H54 (cell line): ENCODE data around the gene FBN1.

ENCODE experiments used
- DNase-seq: peaks from one replicate; pipeline ENCODE4 v3.0.0; 2011; ENCODE audit warnings: low spot score, mixed read lengths; ENCODE audit not compliant: insufficient read length
- FAIRE-seq: peaks from 3 replicates; lab custom pipeline; 2011; peaks lifted over from hg19 to GRCh38; lab: Jason Lieb, UNC
- POLR2A ChIP-seq: IDR thresholded peaks from 2 replicates; pipeline ENCODE4 v1.6.1; 2011; ENCODE audit warnings: low read depth, mild to moderate bottlenecking, low read length

The FBN1 gene

DNA sequence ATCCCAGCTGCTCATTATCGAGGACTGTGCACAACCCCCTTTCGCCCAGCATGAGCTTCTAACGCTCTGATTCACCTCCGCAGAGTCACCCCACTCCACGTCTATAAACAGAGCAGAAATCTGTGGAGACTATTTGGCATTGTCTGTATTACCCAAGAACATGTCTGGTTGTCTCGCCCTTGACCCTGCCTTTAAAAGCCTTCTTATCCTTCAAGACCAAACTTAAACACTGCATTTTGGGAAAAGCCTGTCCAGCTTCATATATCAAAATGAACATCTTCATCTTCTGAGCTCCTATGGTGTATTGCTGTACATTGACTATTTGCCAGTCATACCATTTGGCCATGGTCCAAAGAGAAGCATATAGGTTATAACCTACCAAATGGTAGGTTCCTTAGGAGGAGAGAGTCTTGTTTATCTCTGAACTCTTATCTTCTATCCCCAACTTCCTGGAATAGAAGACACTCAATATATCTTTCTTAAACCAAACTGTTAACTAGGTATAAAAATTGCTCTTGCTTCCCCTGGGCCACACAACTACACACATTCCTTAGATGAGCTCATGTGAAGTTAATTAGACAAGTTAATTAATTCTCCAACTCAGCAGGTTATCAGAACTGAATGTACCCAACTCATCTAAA lies 90.1 kb downstream of the FBN1 start:
- DNase-seq (no peak), FAIRE-seq (no peak)
- TF ChIP-seq POLR2A, result no peak

GRCh38 chr15:48554112-48554511 lies 91.4 kb downstream of the FBN1 start:
- TF ChIP-seq POLR2A, result no peak
- FAIRE-seq (no peak), DNase-seq (no peak)

DNA sequence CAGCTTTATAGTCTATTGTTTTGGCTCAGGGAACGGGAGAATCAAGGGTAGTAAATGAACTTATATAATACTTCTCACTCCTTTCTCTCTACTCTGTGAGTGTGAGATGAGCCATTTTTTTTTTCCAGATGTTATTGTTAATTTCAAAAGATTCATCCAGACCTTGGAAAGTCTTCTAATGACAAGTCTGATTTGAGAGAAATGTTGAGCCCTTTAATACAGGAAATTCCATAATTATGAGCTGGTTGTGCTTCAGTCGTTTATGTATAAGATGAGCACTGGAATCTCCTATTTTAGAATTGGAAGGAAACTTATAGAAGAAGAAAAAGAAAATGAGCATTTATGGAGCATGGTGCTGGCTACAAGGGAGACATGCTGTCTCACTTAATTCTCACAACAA lies 92.0 kb downstream of the FBN1 start:
- no peak for DNase-seq
- no peak for TF ChIP-seq POLR2A
- FAIRE-seq, result no peak

DNA sequence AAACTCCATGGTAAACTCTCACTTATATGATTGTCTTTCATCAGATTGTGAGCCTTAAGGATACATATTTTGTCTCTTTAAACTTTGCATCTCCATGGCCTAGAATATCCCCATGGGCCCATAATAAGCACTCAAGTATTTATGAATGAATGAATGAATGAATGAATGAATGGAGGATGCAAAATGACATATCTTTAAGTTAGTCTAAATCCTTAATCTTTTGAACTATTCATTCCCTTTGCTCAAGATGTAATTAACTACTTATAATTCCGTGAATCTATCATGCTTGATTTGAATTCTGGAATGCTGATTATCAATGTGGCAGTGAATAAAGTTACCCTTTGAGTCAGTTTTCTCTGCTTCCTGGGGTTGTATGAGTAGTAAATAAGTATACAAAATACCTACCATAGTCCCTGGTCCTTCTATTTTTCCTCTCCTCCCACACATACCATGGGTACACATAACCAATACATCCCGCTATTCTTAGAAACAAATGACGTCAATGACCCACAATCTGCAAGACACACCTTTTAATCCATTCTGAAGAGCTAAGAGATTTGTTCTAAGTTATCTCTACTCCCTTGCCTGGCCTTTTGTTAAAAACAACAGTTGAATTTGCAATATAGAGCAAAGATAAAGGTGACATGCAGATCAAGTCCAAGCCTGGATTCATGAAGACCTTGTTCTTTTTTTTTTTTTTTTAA lies 94.5 kb downstream of the FBN1 start:
- no peak for FAIRE-seq
- no peak for TF ChIP-seq POLR2A

GRCh38 chr15:48548455-48548854 lies 97.1 kb downstream of the FBN1 start:
- DNase-seq (no peak), FAIRE-seq (no peak)
- no peak for TF ChIP-seq POLR2A

More for the DNA sequence above, 94.5 kb downstream of the FBN1 start:
- DNase-seq, result no peak

DNA sequence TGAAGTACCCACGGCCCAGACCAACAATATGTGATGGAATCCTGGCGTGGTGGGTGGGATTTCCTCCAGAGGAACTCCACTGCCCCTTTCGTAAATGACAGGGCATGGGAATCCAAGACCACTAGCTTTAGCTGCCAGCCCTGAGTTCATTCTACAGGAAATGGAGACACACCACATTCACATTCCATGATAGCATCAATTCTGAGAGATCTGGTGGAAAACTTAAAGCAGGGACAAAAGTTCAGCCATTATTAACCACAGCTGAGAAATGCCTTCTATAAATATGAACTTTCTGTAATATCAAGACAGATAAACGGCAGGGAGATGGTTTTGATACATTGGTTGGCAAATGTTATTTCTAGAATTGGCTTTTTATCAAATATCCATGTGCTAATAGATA lies 98.2 kb downstream of the FBN1 start:
- FAIRE-seq (no peak), DNase-seq (no peak)
- no peak for TF ChIP-seq POLR2A

- FAIRE-seq, result no peak
These were observed 99.2 kb downstream of the FBN1 start for GRCh38 chr15:48546296-48546695.

DNA sequence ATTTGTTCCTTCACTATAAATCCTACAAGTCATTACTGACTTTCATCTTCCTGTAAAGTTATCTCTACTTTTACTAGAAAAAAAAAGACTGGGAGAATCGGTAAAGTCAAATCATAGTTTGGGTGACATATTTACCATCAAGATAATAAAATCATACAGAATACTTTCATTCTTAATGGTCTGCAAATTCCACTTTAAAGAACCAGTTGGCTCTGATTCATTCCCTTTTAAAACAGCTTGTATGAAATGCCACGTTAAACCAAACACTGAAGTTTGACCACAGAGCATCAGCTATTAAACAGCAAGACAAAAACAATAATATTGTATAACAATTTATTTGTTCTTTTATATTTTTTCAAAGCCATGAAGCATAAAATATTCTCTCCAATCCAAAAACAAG lies 100.7 kb downstream of the FBN1 start:
- TF ChIP-seq POLR2A, result no peak
- no peak for FAIRE-seq
- DNase-seq, result no peak

More at GRCh38 chr15:48546296-48546695, 99.2 kb downstream of the FBN1 start:
- DNase-seq, result no peak
- no peak for TF ChIP-seq POLR2A

GRCh38 chr15:48541341-48542278 lies 103.9 kb downstream of the FBN1 start:
- no peak for TF ChIP-seq POLR2A
- FAIRE-seq (peak; percentile 76), DNase-seq (peak; percentile 10)

- FAIRE-seq (no peak), DNase-seq (no peak)
- TF ChIP-seq POLR2A, result no peak
These were observed 104.8 kb downstream of the FBN1 start for GRCh38 chr15:48540756-48541155.

DNA sequence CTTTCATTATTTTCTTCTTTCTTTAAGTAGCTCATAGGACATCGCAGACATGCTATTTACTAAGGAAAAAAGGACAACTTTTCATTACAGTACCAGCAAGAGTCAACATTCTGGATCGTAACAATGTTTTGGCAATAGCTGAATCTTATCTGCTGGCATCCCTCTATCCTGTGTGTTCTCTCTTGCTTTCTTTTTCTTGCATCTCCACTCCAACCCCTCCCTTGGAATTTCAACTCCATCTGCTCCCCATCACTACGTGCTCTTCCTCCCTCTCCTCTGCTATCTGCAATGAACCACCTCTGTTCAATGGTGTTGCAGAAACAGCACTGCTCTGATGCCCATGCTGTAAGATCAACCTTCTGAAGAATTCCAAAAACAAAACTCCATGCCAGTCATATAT lies 106.6 kb downstream of the FBN1 start:
- FAIRE-seq (no peak), DNase-seq (no peak)
- TF ChIP-seq POLR2A, result no peak

DNA sequence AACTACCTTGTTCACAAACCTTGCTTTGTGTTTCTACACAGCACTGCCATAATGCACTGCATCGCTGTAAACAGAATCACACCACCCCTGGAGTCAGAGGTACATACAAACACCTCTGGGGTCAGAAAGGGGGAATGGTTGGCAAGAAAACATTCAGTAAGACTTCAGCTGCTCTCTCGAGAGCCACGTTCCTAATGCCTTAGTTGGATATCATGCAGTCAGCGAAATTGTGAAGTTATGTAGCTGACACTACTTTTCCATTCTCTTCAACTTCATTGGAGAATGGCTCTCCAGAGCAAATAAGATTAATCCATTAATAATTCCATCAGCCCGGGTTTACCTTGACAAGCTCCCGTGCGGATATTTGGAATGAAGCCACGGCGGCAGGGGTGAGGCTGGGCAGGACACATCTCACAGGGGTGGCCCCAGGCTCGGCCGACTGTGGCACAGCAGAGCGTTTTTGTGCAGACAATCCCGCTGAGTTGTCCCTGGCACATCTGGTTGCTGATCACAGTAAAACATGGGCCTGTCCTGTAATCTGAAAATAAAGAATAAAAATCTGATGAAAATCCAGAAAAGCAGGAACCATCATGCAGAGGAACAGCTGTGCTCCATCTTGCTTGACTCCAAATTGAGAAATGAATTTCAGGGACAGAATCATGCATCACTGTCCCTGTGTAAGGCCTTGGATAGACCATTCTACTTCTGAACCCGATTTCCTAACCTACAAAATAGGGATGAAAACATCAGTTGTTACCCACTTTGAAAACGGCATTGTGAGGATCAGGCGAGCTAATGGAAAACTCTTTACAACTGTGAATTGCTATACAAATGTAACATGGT lies 108.0 kb downstream of the FBN1 start:
- no peak for TF ChIP-seq POLR2A
- no peak for DNase-seq
- FAIRE-seq, result no peak

- DNase-seq (no peak), FAIRE-seq (no peak)
- TF ChIP-seq POLR2A, result no peak
These were observed 108.8 kb downstream of the FBN1 start for GRCh38 chr15:48536681-48537091.
